Urinary bladder (tissue), 4 donors: ENCODE data around the gene GNB4. TPM values are rescaled to one million over a fixed set of nuclear protein-coding genes. Genes with fewer than 3 reads are reported as not detected.

Experiments used
- DNase-seq: peaks from one replicate; pipeline ENCODE4 v3.0.0-alpha.2; 2015; ENCODE audit errors: extremely low spot score
- H3K27ac ChIP-seq: one replicate; pipeline ENCODE4 v1.5.1; 2013; ENCODE audit warnings: low read depth, mild to moderate bottlenecking, moderate library complexity
- H3K36me3 ChIP-seq: one replicate; pipeline ENCODE4 v1.6.1; 2013; ENCODE audit warnings: mild to moderate bottlenecking, moderate library complexity; ENCODE audit not compliant: insufficient read depth
- H3K4me1 ChIP-seq: one replicate; pipeline ENCODE4 v1.6.1; 2013; ENCODE audit warnings: mild to moderate bottlenecking, moderate library complexity; ENCODE audit not compliant: insufficient read depth
- H3K4me3 ChIP-seq: one replicate; pipeline ENCODE4 v1.5.1; 2013; ENCODE audit warnings: low read depth, low read length
- WGBS: extraction: QIAGEN DNeasy Blood & Tissue Kit; methylation state at CpG from one replicate; pipeline ENCODE4 v1.1.7; 2013; 5-methylcytosine and 5-hydroxymethylcytosine counted together
- polyA plus RNA-seq: library from polyadenylated mRNA; stranded (reverse); fragments of 200-250 nt; gene quantifications from one replicate; pipeline ENCODE4 v1.2.3, GENCODE V29; 2013
- total RNA-seq: library from RNA; depleted of rRNA; stranded (reverse); fragments of >200 nt; gene quantifications from one replicate; pipeline ENCODE4 v1.2.3, GENCODE V29; 2014
- donor health status: healthy with polysubstance abuse.
- donor health status: healthy.

Gene GNB4
- total and polyA plus RNA-seq, 2 donors, result 15.1 to 124 TPM

DNA sequence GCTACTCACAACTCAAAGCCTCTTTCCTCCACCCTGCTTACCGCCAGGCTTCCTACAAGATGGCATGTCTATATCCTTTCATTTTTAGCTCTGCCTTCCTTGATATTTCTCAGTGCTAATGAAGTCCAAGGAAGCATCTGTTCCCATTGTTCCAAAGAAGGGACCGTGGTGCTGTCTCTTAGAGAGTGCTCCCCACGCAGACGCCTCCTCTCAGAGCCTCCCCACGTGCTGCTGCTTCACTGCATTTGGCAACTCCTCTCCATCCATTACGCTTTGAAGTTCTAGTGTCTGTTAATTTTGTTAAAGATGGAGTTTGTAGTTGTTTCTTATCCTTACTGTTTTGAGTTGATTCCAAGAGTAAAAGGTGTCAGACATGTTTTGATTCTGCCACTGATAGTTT, 26.2 kb downstream of the GNB4 start:
- WGBS, result 93% methylated on average over 6 of the region's 6 CpGs
- no peak for DNase-seq
- H3K4me1 ChIP-seq, result no peaks in the 10 kb centered on the region
- no peak overlapping the region for H3K4me3 ChIP-seq
- no peak overlapping the region for H3K27ac ChIP-seq
- no peaks in the 10 kb centered on the region for H3K36me3 ChIP-seq

DNA sequence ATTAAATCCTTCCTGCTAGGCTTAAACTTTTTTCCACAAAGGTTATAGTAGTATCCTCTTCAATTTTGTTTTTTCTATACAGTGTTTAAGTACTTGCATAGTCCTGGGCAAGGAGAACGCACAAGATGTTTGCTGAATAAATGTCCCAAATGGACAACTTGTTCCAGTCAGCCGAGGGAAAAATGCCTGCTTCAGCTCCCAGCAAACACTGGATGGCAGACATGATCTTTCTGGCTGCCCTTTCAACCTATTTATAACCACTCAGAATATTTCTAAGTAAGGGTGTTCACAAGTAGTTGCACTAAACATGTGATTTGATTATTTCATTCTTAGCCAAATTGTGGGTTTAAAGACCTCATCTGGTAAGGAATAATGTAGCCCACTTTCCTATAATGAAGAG, 29.8 kb downstream of the GNB4 start:
- Histone ChIP-seq H3K36me3 (no peaks in the 10 kb centered on the region), H3K4me1 (no peaks in the 10 kb centered on the region), H3K4me3 (no peak overlapping the region), H3K27ac (no peak overlapping the region)
- WGBS, result 25% methylated on average over 2 of the region's 2 CpGs
- DNase-seq, result no peak

DNA sequence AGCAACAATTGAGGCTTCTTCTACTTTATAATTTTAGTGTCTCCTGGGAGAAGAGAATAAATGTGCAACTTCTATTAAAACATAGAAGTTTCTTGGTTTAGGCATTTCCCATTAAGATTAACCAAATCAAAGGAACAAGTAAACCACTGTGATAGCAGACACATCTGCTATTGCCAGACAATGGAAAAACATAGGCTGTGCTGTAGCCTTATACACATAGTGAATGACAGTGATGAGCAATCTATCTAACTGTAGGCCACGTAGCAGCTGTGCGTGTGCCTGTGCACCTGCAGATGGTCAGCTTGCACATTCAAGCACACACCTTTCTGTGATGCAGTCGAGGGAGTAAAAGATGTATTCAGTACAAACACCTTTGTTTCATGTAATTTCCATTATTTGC, 32.7 kb downstream of the GNB4 start:
- no peak for DNase-seq
- no peaks in the 10 kb centered on the region for H3K36me3 ChIP-seq
- H3K4me3 ChIP-seq, result no peak overlapping the region
- H3K27ac ChIP-seq, result no peak overlapping the region
- 91% methylated on average over 3 of the region's 3 CpGs for WGBS
- H3K4me1 ChIP-seq, result no peaks in the 10 kb centered on the region

DNA sequence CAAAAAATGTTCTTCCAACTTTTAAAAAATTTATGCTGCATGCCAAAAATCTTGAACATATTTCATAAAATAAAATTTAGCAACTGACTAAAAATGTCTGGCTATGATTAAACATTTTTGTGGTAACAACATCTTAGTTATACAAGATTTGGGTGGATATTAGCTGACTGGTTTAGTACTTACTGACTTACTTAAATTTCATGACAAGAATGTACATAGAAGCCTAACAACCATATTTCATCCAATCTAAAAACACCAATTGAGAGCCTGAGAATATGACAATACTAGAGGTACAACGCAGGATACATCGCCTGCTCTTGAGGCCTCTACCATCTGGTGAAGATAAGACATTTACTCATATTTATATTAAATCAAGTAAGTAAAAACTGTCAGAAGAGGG, 34.6 kb downstream of the GNB4 start:
- DNase-seq, result no peak
- no peaks in the 10 kb centered on the region for H3K4me1 ChIP-seq
- H3K36me3 ChIP-seq, result no peaks in the 10 kb centered on the region
- H3K4me3 ChIP-seq, result no peak overlapping the region
- 90% methylated on average over 2 of the region's 2 CpGs for WGBS
- H3K27ac ChIP-seq, result no peak overlapping the region

DNA sequence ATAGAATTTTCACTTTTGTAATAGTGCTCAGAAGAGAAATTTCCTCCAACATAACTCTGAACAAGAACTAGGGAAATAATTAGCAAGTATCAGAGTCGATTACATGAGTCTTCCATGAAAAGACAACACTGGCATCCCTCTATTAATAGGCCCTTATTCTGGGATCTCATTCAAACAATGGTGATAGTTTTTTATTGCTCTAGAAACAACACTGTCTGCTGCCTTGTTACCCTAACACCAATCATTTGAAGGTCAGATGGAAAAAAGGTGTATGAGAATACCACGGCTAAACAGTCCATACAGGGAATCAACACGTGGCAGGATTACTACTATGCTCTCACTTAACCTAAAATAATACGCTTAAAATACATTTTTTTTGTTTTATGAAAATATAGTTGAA, 35.9 kb downstream of the GNB4 start:
- H3K4me3 ChIP-seq, result no peak overlapping the region
- no peaks in the 10 kb centered on the region for H3K36me3 ChIP-seq
- DNase-seq, result no peak
- H3K27ac ChIP-seq, result no peak overlapping the region
- H3K4me1 ChIP-seq, result no peaks in the 10 kb centered on the region
- 89% methylated on average over 4 of the region's 4 CpGs for WGBS

DNA sequence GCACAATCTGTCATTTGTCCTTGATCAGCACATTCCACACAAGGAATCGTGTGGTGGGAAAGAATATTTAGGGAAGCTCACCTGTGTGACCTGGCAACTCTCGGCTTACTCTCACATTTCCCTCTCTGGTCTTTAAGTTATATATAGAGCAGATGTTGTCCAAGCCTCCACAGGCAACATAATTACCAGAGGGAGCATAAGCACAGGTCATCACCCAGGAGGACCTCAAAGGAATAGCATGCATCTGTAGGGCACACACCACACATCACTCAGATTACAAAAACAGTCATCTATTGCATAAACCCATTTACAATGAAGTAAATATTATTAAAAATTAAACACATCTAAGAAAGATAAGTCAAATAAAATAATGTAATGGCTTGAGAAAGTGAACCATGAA, 36.5 kb downstream of the GNB4 start:
- H3K4me3 ChIP-seq, result no peak overlapping the region
- no peak overlapping the region for H3K27ac ChIP-seq
- DNase-seq, result no peak
- H3K36me3 ChIP-seq, result no peaks in the 10 kb centered on the region
- 88% methylated on average over 2 of the region's 2 CpGs for WGBS
- no peaks in the 10 kb centered on the region for H3K4me1 ChIP-seq

DNA sequence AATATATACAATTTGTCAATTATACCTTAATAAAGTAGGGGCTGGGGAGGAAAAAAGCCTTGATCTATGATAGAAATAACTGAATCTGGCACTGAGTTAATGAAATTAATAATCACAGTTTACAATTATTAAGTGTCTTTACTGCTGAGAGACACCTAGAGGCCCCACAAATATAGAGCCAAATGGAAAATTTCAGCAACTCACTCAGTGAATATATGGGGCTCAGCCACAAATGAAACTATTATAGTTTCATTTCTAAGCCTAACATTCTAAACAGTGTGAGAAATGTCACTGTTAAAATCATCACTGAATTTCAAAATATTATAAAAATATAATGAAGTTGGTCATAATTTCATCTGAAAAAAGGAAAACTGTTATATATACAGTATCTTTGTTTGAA, 40.3 kb downstream of the GNB4 start:
- H3K4me3 ChIP-seq, result no peak overlapping the region
- H3K4me1 ChIP-seq, result no peaks in the 10 kb centered on the region
- H3K36me3 ChIP-seq, result no peaks in the 10 kb centered on the region
- no peak for DNase-seq
- H3K27ac ChIP-seq, result no peak overlapping the region

DNA sequence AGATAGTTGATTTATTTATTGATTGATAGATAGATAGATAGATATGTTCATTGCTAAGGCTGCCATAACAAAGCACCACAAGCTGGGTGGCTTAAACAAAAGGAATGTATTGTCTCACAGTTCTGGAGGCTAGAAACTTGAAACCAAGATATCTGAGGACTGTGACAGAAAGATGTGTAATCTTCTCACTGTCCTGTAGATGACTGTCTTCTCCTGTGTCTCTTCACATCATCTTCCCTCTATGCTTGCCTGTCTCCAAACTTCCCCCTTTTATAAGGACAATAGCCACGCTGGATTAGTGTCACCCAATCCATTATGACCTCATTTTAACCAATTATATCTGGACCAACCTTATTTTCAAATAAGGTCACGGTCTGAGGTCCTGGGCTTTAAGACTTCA, 40.9 kb downstream of the GNB4 start:
- WGBS, result 90% methylated on average over 2 of the region's 2 CpGs
- Histone ChIP-seq H3K4me3 (no peak overlapping the region), H3K27ac (no peak overlapping the region), H3K4me1 (no peaks in the 10 kb centered on the region), H3K36me3 (no peaks in the 10 kb centered on the region)
- no peak for DNase-seq

DNA sequence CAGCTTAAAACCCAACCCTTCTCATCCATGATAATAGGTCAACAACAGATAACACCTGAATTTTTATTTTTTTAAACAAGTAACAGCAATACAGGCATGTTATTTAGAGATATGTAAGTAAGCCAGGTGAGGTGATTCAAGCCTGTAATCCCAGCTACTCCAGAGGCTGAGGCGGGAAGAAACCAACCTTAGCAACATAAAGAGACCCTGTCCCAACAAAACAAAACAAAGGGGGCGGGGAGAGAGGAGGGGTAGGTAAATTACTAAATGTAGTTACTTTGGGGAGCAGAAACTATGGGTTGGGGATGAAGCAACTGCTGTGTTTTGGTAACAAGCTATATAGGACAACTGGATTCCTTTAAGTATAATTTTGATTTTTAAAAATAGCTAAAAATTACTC, 47.0 kb downstream of the GNB4 start:
- Histone ChIP-seq H3K36me3 (no peaks in the 10 kb centered on the region), H3K4me3 (no peak overlapping the region), H3K4me1 (no peaks in the 10 kb centered on the region), H3K27ac (no peak overlapping the region)
- WGBS, result 91% methylated on average over 2 of the region's 2 CpGs
- DNase-seq, result no peak

DNA sequence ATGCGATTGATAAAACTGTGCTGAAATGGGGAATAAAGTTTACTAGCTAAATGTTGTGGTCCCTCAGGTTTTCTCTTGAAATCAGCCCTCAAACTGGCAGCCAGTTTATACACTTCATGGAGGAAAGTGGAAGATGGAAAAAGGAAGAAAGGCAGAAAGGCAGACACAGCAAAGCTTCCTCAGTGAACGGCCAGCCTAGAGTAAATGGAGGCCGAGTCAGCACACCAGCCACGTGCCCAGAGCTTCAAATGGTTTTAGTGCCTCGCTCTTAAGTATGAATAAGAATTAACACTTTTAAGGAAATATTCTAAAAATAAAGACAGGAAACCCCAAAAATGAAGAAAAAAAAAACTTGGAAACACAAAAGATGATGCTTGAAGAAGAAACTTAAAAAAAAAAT, 48.3 kb downstream of the GNB4 start:
- H3K36me3 ChIP-seq, result no peaks in the 10 kb centered on the region
- H3K27ac ChIP-seq, result no peak overlapping the region
- H3K4me3 ChIP-seq, result no peak overlapping the region
- 72% methylated on average over 5 of the region's 5 CpGs for WGBS
- DNase-seq, result no peak
- no peaks in the 10 kb centered on the region for H3K4me1 ChIP-seq

DNA sequence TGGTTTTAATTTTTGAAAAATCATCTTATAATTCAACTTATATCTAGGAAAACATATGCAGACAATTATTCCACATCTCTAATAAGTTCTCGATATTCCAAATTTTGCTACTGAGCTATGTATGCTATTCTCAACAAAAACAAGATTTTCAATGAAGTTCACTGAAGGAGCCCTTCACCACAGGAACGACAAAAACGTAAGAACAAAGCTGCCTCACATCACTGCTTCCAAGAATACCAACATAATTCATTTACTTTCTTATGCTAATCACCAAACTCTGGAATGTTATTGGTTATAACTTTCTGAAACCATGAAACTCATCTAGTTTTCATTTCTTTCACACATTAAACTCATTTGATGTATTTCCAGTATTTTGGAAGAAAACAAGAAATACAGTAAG, 49.7 kb downstream of the GNB4 start:
- no peak overlapping the region for H3K4me3 ChIP-seq
- no peaks in the 10 kb centered on the region for H3K4me1 ChIP-seq
- no peak overlapping the region for H3K27ac ChIP-seq
- WGBS, result 79% methylated on average over 3 of the region's 3 CpGs
- DNase-seq, result no peak
- H3K36me3 ChIP-seq, result no peaks in the 10 kb centered on the region

DNA sequence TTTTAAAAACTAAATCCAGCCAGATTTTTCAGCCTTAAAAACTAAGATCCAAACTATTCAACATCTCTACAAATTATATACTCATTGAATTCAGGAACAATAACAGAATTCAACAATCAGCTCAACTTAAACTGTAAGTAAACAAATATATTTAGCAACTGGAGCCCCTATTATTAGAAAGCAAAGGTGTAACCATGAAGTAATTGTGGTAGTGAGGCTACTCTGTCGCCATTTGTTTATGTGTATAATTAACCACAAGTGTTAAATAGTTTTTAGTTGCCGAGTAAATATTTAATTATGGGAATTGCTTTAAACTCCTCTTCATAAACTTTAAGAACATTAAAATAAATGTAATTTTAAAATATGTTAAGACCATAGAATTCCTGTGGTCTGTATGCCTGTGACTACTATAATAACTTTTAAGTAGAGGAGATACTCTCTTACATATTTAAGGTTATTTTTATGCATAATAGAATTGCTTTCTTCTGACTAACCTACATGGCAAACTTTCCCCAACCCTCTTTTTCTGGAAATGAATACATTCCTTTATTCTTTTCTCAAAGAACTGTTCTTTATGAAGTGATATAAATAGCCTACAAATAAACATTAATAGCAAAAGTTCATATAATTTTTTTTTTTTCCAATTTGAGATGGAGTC, 52.6 kb downstream of the GNB4 start:
- H3K4me3 ChIP-seq, result no peak overlapping the region
- H3K27ac ChIP-seq, result no peak overlapping the region
- 89% methylated on average over 2 of the region's 2 CpGs for WGBS
- DNase-seq, result no peak
- no peaks in the 10 kb centered on the region for H3K4me1 ChIP-seq
- no peaks in the 10 kb centered on the region for H3K36me3 ChIP-seq

DNA sequence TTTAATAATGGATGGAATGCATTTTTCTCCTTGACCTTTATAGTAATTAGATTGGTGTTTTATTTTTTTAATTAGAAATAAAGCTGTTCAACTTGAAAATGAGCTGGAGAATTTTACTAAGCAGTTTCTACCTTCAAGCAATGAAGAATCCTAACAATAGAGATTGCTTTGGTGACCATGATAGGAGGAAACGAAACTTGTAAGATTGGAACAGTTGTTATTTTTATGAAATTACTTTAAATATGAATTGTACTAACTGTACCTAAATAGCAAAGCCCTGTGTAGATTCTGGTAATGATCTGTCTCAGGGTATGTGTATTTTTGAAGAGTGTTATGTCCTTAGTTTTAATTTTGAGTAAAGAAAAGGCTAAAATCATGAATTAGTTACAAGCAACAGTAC, 59.4 kb downstream of the GNB4 start:
- DNase-seq, result no peak
- Histone ChIP-seq H3K27ac (no peak overlapping the region), H3K36me3 (peaks cover 3% of the 10 kb centered on the region), H3K4me3 (no peak overlapping the region), H3K4me1 (no peaks in the 10 kb centered on the region)
- 90% methylated on average over 1 of the region's 1 CpG for WGBS

DNA sequence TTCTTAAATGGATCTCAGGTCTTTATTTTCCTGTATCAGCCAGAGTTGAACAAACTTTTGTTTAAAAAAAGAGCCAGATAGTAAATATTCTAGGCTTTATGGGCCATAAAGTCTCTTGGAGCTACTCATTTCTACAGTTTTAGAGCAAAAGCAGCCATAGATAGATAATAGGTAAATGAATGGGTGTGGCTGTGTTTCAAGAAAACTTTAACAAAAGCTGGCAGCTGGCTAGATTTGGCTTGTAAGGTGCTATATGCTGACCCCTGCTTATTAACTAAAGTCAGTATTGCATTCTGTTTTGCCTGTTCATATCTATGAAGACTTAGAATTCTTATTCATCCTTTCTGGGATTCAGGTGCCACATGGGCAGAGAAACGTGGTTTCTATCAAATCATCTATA, 74.8 kb downstream of the GNB4 start:
- DNase-seq, result no peak
- Histone ChIP-seq H3K4me1 (no peaks in the 10 kb centered on the region), H3K27ac (no peak overlapping the region), H3K4me3 (no peak overlapping the region), H3K36me3 (peaks cover 3% of the 10 kb centered on the region)
- WGBS, result 87% methylated on average over 1 of the region's 1 CpG
